K562 (cell line): ENCODE data around the gene PHKA2. TPM values are rescaled to one million over a fixed set of nuclear protein-coding genes. Genes with fewer than 3 reads are reported as not detected.

Source experiments
- ATAC-seq: fragments of 200-7000 bp; cut with Tn5 transposase; 3 replicates; pipeline ENCODE4 v1.9.1; 2020; ENCODE audit warnings: moderate library complexity
- BruUV-seq: library from RNA; stranded (reverse); fragments of 400-500 nt; replicated peaks from 2 replicates; lab custom pipeline; 2021; lab: Mats Ljungman, UMichigan
- CTCF ChIA-PET: fragments of 300-600 bp; formaldehyde crosslinking; extraction: SDS; loops from one replicate; lab custom pipeline; 2021; ENCODE audit warnings: low intra/inter-chr PET ratio; lab: Yijun Ruan, JAX
- POLR2A ChIA-PET: fragments of 300-600, 350-650 bp; sonication (Branson Sonifier 250); formaldehyde crosslinking; extraction: SDS; loops from one replicate; lab custom pipeline; 2021; ENCODE audit warnings: antibody characterized with exemption, inconsistent platforms; lab: Yijun Ruan, JAX
- DNase-seq, 4 experiments: peaks; one replicate each; pipeline versions ENCODE4 v3.0.0 to v3.0.0-alpha.2; 2011 to 2018; ENCODE audit warnings: low spot score in 3 of 4, mixed read lengths in 3 of 4; ENCODE audit errors: extremely low read depth in 1 of 4
- FAIRE-seq: peaks from 2 replicates; lab custom pipeline; 2011; peaks lifted over from hg19 to GRCh38; lab: Jason Lieb, UNC
- H2AFZ ChIP-seq: 2 replicates; pipeline ENCODE4 v1.6.0; 2011; ENCODE audit warnings: low read depth, low read length, control low read depth, inconsistent platforms
- H3K27ac ChIP-seq: fragments of 200-600 bp; 3 replicates; pipeline ENCODE4 v1.8.0; 2011; ENCODE audit warnings: low read depth, mild to moderate bottlenecking, control low read depth, inconsistent platforms, low read length, moderate library complexity, mixed read lengths; ENCODE audit errors: extremely low read depth
- H3K27me3 ChIP-seq, 2 experiments: fragments of 300-600 bp in 1 of 2; 2 replicates in 1 of 2; 3 replicates in 1 of 2; pipeline versions ENCODE4 v1.6.0 to v1.8.0; 2011; ENCODE audit warnings: inconsistent platforms in 2 of 2, low read length in 2 of 2, mild to moderate bottlenecking in 1 of 2, mixed read lengths in 1 of 2, moderate library complexity in 1 of 2; ENCODE audit not compliant: control insufficient read depth in 2 of 2, insufficient read depth in 2 of 2
- H3K36me3 ChIP-seq: fragments of 300-600 bp; 3 replicates; pipeline ENCODE4 v1.8.0; 2011; ENCODE audit warnings: mild to moderate bottlenecking, low read length, inconsistent platforms; ENCODE audit not compliant: control insufficient read depth, insufficient read depth
- H3K4me1 ChIP-seq, 2 experiments: fragments of 200-600 bp in 1 of 2; replicated peaks in 1 of 2; 2 replicates in 1 of 2; 3 replicates in 1 of 2; pipeline versions ENCODE4 v1.5.1 to v1.8.0; 2011; ENCODE audit warnings: inconsistent platforms in 2 of 2, low read length in 2 of 2, mild to moderate bottlenecking in 1 of 2, mixed read lengths in 1 of 2, moderate library complexity in 1 of 2; ENCODE audit not compliant: control insufficient read depth in 2 of 2, insufficient read depth in 2 of 2
- H3K4me2 ChIP-seq: 2 replicates; pipeline ENCODE4 v1.6.1; 2011; ENCODE audit warnings: low read length, control low read depth, inconsistent platforms, mixed read lengths; ENCODE audit not compliant: insufficient read depth
- H3K4me3 ChIP-seq: fragments of 200-600 bp; sonication (generic), shearing (Covaris generic); 2 replicates; pipeline ENCODE4 v1.5.1; 2016; ENCODE audit warnings: control low read depth, inconsistent platforms
- H3K79me2 ChIP-seq: fragments of 200-600 bp; 3 replicates; pipeline ENCODE4 v1.8.0; 2011; ENCODE audit warnings: low read length, inconsistent platforms; ENCODE audit not compliant: control insufficient read depth, insufficient read depth
- H3K9ac ChIP-seq, 2 experiments: 2 replicates each; pipeline versions ENCODE4 v1.6.0 to v1.6.1; 2011; ENCODE audit warnings: low read depth in 2 of 2, low read length in 2 of 2, control low read depth in 1 of 2, inconsistent platforms in 1 of 2, mild to moderate bottlenecking in 1 of 2, mixed read lengths in 1 of 2; ENCODE audit not compliant: insufficient read depth in 1 of 2
- H3K9me1 ChIP-seq: one replicate; pipeline ENCODE4 v1.6.0; 2011; ENCODE audit warnings: inconsistent platforms, mild to moderate bottlenecking, low read length, moderate library complexity; ENCODE audit not compliant: control insufficient read depth, insufficient read depth
- H3K9me3 ChIP-seq: replicated peaks from 2 replicates; pipeline ENCODE4 v1.5.1; 2011; ENCODE audit warnings: low read depth, low read length, inconsistent platforms; ENCODE audit not compliant: control insufficient read depth, insufficient read depth
- H4K20me1 ChIP-seq: replicated peaks from 2 replicates; pipeline ENCODE4 v1.6.1; 2011; ENCODE audit warnings: low read length, inconsistent platforms, mixed read lengths; ENCODE audit not compliant: control insufficient read depth, insufficient read depth
- CTBP1 ChIP-seq: fragments of 450-650 bp; IDR thresholded peaks from 2 replicates; pipeline ENCODE4 v1.6.1; 2016; ENCODE audit warnings: borderline replicate concordance
- GABPB1 ChIP-seq: sonication (generic); formaldehyde crosslinking; IDR thresholded peaks from 2 replicates; pipeline ENCODE4 v1.8.0; 2022; ENCODE audit warnings: mild to moderate bottlenecking, missing genetic modification reagents
- ILK ChIP-seq: fragments of 450-650 bp; IDR thresholded peaks from 2 replicates; pipeline ENCODE4 v1.6.1; 2016; ENCODE audit warnings: missing genetic modification characterization, low read depth, mild to moderate bottlenecking, missing compliant biosample characterization, moderate library complexity, borderline replicate concordance
- NFRKB ChIP-seq: fragments of 450-650 bp; IDR thresholded peaks from 2 replicates; pipeline ENCODE4 v1.6.1; 2016; ENCODE audit warnings: low read depth
- NFXL1 ChIP-seq: fragments of 450-650 bp; formaldehyde crosslinking; IDR thresholded peaks from 2 replicates; pipeline ENCODE4 v1.4.0; 2021; ENCODE audit warnings: mild to moderate bottlenecking
- PHF8 ChIP-seq: fragments of 200-600 bp; sonication (generic); IDR thresholded peaks from 2 replicates; pipeline ENCODE4 v1.6.1; 2012; ENCODE audit warnings: mixed run types, mild to moderate bottlenecking, inconsistent platforms, low read length, moderate library complexity, borderline replicate concordance
- RAD21 ChIP-seq, 2 experiments: fragments of 250-450 bp in 1 of 2; fragments of 450-650 bp in 1 of 2; sonication (Bioruptor Pico) in 1 of 2; formaldehyde crosslinking in 1 of 2; IDR thresholded peaks in 1 of 2; conservative IDR thresholded peaks in 1 of 2; 2 replicates each; pipeline versions ENCODE4 v1.4.0 to v1.8.0; 2020 to 2022; ENCODE audit warnings: mild to moderate bottlenecking in 2 of 2, moderate library complexity in 1 of 2
- SAFB2 ChIP-seq: fragments of 200-400 bp; formaldehyde crosslinking; IDR thresholded peaks from 2 replicates; pipeline ENCODE4 v1.6.1; 2018; ENCODE audit warnings: borderline replicate concordance, low read length, low read depth, moderate library complexity; ENCODE audit not compliant: severe bottlenecking
- SOX6 ChIP-seq: fragments of 450-650 bp; IDR thresholded peaks from 2 replicates; pipeline ENCODE4 v1.6.1; 2014; ENCODE audit warnings: mild to moderate bottlenecking
- WGBS: fragments of 100-300 bp; shearing (Covaris generic); methylation state at CpG from one replicate; pipeline ENCODE4 v1.1.6; 2016; ENCODE audit warnings: low coverage, mixed read lengths; ENCODE audit not compliant: insufficient coverage; ENCODE audit errors: missing lambda C conversion rate; 5-methylcytosine and 5-hydroxymethylcytosine counted together
- in situ Hi-C: fragments of 300-500 bp; cut with MboI; formaldehyde crosslinking; loops from 4 replicates; pipeline ENCODE4 v1.15.0; 2018; ENCODE audit warnings: inconsistent platforms, mixed read lengths
- intact Hi-C: fragments of 100-400 bp; cut with micrococcal nuclease; formaldehyde crosslinking; loops from 2 replicates; pipeline ENCODE4 v1.14.2; 2022
- polyA plus RNA-seq, 8 experiments: library from polyadenylated mRNA; depleted of rRNA in 4 of 8; stranded (reverse) in 5 of 8; unstranded in 3 of 8; fragments of >200 nt; fragmentation: Nextera tagmentation in 2 of 8; fragmentation: Illumina TruSeq in 1 of 8; extraction: Ambion mirVana in 2 of 8; extraction: Trizol in 1 of 8; gene quantifications; 2 replicates each; pipeline versions ENCODE4 v1.2.1 to v1.2.3, GENCODE V29; 2011 to 2014; ENCODE audit warnings: inconsistent platforms in 1 of 8, missing spikeins in 1 of 8
- total RNA-seq, 7 experiments: library from RNA; depleted of rRNA in 6 of 7; stranded (reverse); fragments of >200 nt in 6 of 7; fragmentation: Illumina TruSeq in 2 of 7; extraction: Trizol in 2 of 7; gene quantifications; 2 replicates each; pipeline versions ENCODE4 v1.2.1 to v1.2.3, GENCODE V29; 2011 to 2021; ENCODE audit warnings: low replicate concordance in 1 of 7
- TF ChIP-seq, protein P1 (sequence below): sonication (generic); formaldehyde crosslinking; IDR thresholded peaks from 2 replicates; pipeline ENCODE4 v1.8.1; 2022; ENCODE audit warnings: missing genetic modification reagents
- TF ChIP-seq, protein P2 (sequence below): fragments of 450-650 bp; formaldehyde crosslinking; IDR thresholded peaks from 2 replicates; pipeline ENCODE4 v1.4.0; 2020; ENCODE audit warnings: mild to moderate bottlenecking, moderate library complexity
- TF ChIP-seq, protein P3 (sequence below): fragments of 200-800 bp; sonication (Bioruptor generic); IDR thresholded peaks from 2 replicates; pipeline ENCODE4 v1.6.1; 2017; ENCODE audit warnings: missing genetic modification characterization, missing compliant biosample characterization

PHKA2 gene
- total and polyA plus RNA-seq, 9 of the 15 experiments (the other 6 are each of a cell fraction or from before 2014, with no cell fraction given): 2.8 to 33.1 (median 20.3) TPM

DNA sequence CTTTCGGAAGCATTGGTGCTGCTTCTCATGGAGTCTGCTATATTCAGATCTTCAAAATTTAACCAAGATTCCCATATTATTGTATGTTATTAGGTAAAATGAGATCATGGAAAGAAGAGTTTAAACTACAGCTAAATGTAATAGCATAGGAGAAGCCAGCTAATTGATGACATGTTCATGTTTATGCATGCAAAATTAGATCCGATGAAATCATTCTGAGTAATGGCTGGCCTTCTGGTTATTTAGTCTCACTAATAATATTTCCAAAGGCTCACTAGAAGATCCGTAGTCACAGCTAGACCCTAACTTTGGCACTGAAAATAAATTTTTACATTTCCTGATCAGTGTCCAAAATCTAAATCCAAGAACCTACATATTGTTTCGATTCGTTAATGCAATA is 19.8 kb upstream of the PHKA2 start (continued):
- TF ChIP-seq, protein P1, sequence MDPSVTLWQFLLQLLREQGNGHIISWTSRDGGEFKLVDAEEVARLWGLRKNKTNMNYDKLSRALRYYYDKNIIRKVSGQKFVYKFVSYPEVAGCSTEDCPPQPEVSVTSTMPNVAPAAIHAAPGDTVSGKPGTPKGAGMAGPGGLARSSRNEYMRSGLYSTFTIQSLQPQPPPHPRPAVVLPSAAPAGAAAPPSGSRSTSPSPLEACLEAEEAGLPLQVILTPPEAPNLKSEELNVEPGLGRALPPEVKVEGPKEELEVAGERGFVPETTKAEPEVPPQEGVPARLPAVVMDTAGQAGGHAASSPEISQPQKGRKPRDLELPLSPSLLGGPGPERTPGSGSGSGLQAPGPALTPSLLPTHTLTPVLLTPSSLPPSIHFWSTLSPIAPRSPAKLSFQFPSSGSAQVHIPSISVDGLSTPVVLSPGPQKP (CRISPR knock-in tag): no peak
- TF ChIP-seq GABPB1: no peak
- no peak for TF ChIP-seq PHF8
- TF ChIP-seq RAD21 (CRISPR knock-in tag; conservative IDR thresholded peaks at IDR 0.05 in 1 of 2, IDR thresholded peaks at IDR 0.05 in 1 of 2): no peak
- no peak for TF ChIP-seq NFXL1 (CRISPR knock-in tag)
- no peak for TF ChIP-seq SAFB2

DNA sequence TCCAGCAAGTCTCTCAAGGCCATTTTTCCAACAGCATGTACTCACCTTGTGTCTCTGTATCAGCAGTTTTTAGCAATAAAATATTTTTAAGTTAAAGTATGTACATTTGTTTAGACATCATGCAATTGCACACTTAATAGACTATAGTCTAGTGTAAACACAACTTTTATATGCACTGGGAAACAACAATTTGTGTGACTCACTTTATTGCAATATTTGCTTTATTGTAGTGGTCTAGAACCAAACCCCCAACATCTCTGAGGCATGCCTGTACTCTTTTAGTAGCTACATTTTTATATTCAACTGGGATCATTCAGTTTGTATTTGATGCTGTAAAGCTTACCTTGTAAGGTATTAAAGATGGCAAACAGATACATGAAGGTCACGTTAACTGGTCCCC is 14.7 kb upstream of the PHKA2 start:
- no peak for ATAC-seq
- Histone ChIP-seq H3K36me3 (no peaks in the 10 kb centered on the region), H3K9ac (no peak overlapping the region), H3K79me2 (no peaks in the 10 kb centered on the region), H3K4me1 (no peaks in the 10 kb centered on the region), H2AFZ (no peak overlapping the region), H3K9me3 (no peaks in the 10 kb centered on the region), H3K4me2 (no peak overlapping the region), H4K20me1 (no peaks in the 10 kb centered on the region), H3K9me1 (no peaks in the 10 kb centered on the region), H3K4me3 (no peak overlapping the region), H3K27ac (no peak overlapping the region), H3K27me3 (no peaks in the 10 kb centered on the region; a peak in 1 of 5 replicates)
- no peak for FAIRE-seq
- in situ Hi-C loops: no loop called here
- intact Hi-C loops: no loop called here
- ChIA-PET CTCF (no interaction called here), POLR2A (no interaction called here)
- TF ChIP-seq ILK (tag): no peak
- TF ChIP-seq, protein P2, sequence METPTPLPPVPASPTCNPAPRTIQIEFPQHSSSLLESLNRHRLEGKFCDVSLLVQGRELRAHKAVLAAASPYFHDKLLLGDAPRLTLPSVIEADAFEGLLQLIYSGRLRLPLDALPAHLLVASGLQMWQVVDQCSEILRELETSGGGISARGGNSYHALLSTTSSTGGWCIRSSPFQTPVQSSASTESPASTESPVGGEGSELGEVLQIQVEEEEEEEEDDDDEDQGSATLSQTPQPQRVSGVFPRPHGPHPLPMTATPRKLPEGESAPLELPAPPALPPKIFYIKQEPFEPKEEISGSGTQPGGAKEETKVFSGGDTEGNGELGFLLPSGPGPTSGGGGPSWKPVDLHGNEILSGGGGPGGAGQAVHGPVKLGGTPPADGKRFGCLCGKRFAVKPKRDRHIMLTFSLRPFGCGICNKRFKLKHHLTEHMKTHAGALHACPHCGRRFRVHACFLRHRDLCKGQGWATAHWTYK (CRISPR knock-in tag): no peak
- no peak for TF ChIP-seq SOX6
- TF ChIP-seq NFRKB: no peak
- TF ChIP-seq, protein P3, sequence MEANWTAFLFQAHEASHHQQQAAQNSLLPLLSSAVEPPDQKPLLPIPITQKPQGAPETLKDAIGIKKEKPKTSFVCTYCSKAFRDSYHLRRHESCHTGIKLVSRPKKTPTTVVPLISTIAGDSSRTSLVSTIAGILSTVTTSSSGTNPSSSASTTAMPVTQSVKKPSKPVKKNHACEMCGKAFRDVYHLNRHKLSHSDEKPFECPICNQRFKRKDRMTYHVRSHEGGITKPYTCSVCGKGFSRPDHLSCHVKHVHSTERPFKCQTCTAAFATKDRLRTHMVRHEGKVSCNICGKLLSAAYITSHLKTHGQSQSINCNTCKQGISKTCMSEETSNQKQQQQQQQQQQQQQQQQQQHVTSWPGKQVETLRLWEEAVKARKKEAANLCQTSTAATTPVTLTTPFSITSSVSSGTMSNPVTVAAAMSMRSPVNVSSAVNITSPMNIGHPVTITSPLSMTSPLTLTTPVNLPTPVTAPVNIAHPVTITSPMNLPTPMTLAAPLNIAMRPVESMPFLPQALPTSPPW (CRISPR knock-in tag): no peak
- no peak for TF ChIP-seq CTBP1
- 0% methylated on average over 1 of the region's 1 CpG for WGBS
- no peak for DNase-seq
- no TSS peak for BruUV-seq
